Smooth muscle cell (in vitro differentiated cells): Measurements from ENCODE around the gene ARHGEF40. TPM values are rescaled to one million over a fixed set of nuclear protein-coding genes. Genes with fewer than 3 reads are reported as not detected.

Experiments used
- DNase-seq: peaks from one replicate; lab custom pipeline; 2025; ENCODE audit not compliant: unreplicated experiment; lab: John Stamatoyannopoulos, UW
- H2AFZ ChIP-seq: fragments of 200-600 bp; sonication (generic); 2 replicates; pipeline ENCODE4 v1.6.0; 2016; ENCODE audit warnings: antibody characterized with exemption, low read depth, mild to moderate bottlenecking
- H3F3A ChIP-seq: fragments of 200-600 bp; sonication (generic); 2 replicates; pipeline ENCODE4 v1.6.0; 2017; ENCODE audit warnings: antibody characterized with exemption, low read depth
- H3K27ac ChIP-seq: fragments of 200-600 bp; sonication (generic); 2 replicates; pipeline ENCODE4 v1.5.1; 2016; ENCODE audit warnings: low read depth, mild to moderate bottlenecking
- H3K27me3 ChIP-seq: fragments of 200-600 bp; sonication (generic); 2 replicates; pipeline ENCODE4 v1.6.1; 2016; ENCODE audit warnings: low read depth, mild to moderate bottlenecking
- H3K36me3 ChIP-seq: fragments of 200-600 bp; sonication (generic); 2 replicates; pipeline ENCODE4 v1.5.1; 2016; ENCODE audit warnings: low read depth
- H3K4me1 ChIP-seq: fragments of 200-600 bp; sonication (generic); 2 replicates; pipeline ENCODE4 v1.5.1; 2016; ENCODE audit warnings: low read depth
- H3K4me2 ChIP-seq: fragments of 200-600 bp; sonication (generic); 2 replicates; pipeline ENCODE4 v1.6.0; 2016; ENCODE audit warnings: mild to moderate bottlenecking
- H3K4me3 ChIP-seq: fragments of 200-600 bp; sonication (generic); 2 replicates; pipeline ENCODE4 v1.5.1; 2016; ENCODE audit warnings: mild to moderate bottlenecking
- H3K79me2 ChIP-seq: fragments of 200-600 bp; sonication (generic); 2 replicates; pipeline ENCODE4 v1.6.0; 2016; ENCODE audit warnings: low read depth, mild to moderate bottlenecking
- H3K9ac ChIP-seq: fragments of 200-600 bp; sonication (generic); 2 replicates; pipeline ENCODE4 v1.6.0; 2016; ENCODE audit warnings: low read depth
- H3K9me3 ChIP-seq: fragments of 200-600 bp; sonication (generic); replicated peaks from 2 replicates; pipeline ENCODE4 v1.5.1; 2016; ENCODE audit warnings: low read depth
- H4K20me1 ChIP-seq: fragments of 200-600 bp; sonication (generic); 2 replicates; pipeline ENCODE4 v1.6.0; 2016; ENCODE audit warnings: low read depth
- CTCF ChIP-seq: fragments of 200-600 bp; sonication (generic); IDR thresholded peaks from 2 replicates; pipeline ENCODE4 v1.5.1; 2017; ENCODE audit warnings: borderline replicate concordance, mild to moderate bottlenecking, antibody characterized with exemption; ENCODE audit not compliant: insufficient read depth, poor library complexity, severe bottlenecking
- WGBS: methylation state at CpG from one replicate; pipeline ENCODE4 v1.1.7; 2016; ENCODE audit warnings: low lambda C conversion rate; 5-methylcytosine and 5-hydroxymethylcytosine counted together
- polyA plus RNA-seq: library from polyadenylated mRNA; unstranded; fragments of >200 nt; fragmentation: Nextera tagmentation; extraction: Ambion mirVana; gene quantifications from 2 replicates; pipeline ENCODE4 v1.2.1, GENCODE V29; 2016
- total RNA-seq: library from RNA; depleted of rRNA; stranded (reverse); fragments of >200 nt; gene quantifications from 2 replicates; pipeline ENCODE4 v1.2.3, GENCODE V29; 2014

ARHGEF40 gene
- total and polyA plus RNA-seq, 2 experiments from 2014 or later = 67.8 to 74.4 TPM

DNA sequence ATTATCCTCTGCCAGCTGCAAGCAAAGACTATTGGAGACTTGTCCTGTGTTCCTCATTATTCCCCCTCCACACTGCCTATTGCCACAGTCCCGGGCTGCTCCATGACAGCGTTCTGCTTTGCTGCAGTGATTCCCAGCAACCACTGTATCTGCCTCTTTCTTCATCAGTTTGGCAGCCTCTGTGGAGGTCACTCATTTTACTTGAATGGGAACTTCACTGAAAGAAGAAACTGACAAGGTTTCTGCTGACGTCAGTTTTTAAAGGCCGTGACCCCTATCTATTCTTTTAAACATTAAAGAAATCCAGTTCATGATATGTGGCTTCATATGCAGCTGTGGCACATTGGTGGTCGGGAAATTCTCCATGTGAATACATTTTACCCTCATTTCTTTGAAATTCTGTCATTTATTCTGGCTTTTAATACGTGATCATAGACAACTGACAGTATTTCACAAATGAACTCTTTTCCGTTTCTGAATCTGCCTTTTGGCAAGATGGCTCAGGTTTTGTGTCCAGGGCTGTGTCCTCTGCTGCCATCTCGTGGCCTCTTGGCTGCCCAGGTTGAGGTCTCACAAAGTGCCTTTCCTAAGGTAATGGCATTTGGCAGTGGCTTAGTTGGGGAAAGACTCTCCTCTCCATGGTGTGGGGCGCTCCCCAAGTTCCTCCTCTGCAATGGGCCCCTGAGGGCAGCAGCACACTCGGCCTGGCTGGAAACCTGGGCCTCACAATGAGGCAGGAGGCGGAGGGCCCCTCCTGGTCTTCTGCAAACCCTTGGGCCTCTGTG is 36.6 kb downstream of the ARHGEF40 start:
- 28% methylated on average over 11 of the region's 11 CpGs for WGBS
- peak; percentile 83 for TF ChIP-seq CTCF
- Histone ChIP-seq H3K9ac (no peak overlapping the region), H3K9me3 (no peaks in the 10 kb centered on the region), H3K79me2 (no peaks in the 10 kb centered on the region), H2AFZ (peak overlapping the region; percentile 84), H3K36me3 (no peaks in the 10 kb centered on the region), H3F3A (peaks cover 9% of the 10 kb centered on the region), H3K4me2 (peak overlapping the region; percentile 77), H3K4me3 (peak overlapping the region; percentile 19), H3K4me1 (peaks cover 28% of the 10 kb centered on the region), H3K27ac (peak overlapping the region; percentile 37), H3K27me3 (no peaks in the 10 kb centered on the region), H4K20me1 (no peaks in the 10 kb centered on the region)
- no peak for DNase-seq

- Histone ChIP-seq H4K20me1 (no peaks in the 10 kb centered on the region), H3K79me2 (no peaks in the 10 kb centered on the region), H3K4me3 (no peak overlapping the region), H3K9ac (no peak overlapping the region), H3K36me3 (no peaks in the 10 kb centered on the region), H3K27me3 (no peaks in the 10 kb centered on the region), H3F3A (peaks cover 9% of the 10 kb centered on the region), H3K4me1 (peaks cover 26% of the 10 kb centered on the region), H3K9me3 (no peaks in the 10 kb centered on the region), H3K27ac (no peak overlapping the region), H2AFZ (peak overlapping the region; percentile 84), H3K4me2 (no peak overlapping the region)
- 67% methylated on average over 5 of the region's 5 CpGs for WGBS
- DNase-seq = no peak
- no peak for TF ChIP-seq CTCF
These were observed 37.2 kb downstream of the ARHGEF40 start for GRCh38 chr14:21107283-21107800.

DNA sequence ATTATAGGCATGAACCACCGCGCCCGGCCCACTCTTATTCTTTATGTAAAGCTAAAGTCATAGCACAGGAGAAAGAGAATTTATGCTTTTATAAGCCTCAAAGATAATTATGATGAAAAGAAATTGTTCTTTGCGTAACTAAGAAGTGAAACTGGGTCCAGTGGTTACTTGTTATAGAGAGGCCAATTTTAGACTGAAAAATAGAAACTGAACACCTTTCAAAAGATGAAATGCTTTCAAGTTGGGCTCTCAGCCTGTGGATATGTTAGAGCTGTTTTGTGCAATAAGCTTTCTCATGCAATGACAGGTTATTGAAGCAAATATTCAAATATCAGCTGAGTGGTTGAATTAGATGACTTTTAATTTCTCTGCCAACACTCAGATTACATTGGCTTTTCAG is 38.7 kb downstream of the ARHGEF40 start:
- 100% methylated on average over 4 of the region's 4 CpGs for WGBS
- Histone ChIP-seq H4K20me1 (no peaks in the 10 kb centered on the region), H3K4me2 (no peak overlapping the region), H3F3A (peaks cover 9% of the 10 kb centered on the region), H2AFZ (no peak overlapping the region), H3K27me3 (no peaks in the 10 kb centered on the region), H3K79me2 (no peaks in the 10 kb centered on the region), H3K9me3 (no peaks in the 10 kb centered on the region), H3K4me3 (no peak overlapping the region), H3K36me3 (no peaks in the 10 kb centered on the region), H3K27ac (no peak overlapping the region), H3K9ac (no peak overlapping the region), H3K4me1 (peaks cover 16% of the 10 kb centered on the region)
- no peak for TF ChIP-seq CTCF
- no peak for DNase-seq
